ENCODE measurements around the gene KDM5B. TPM values are rescaled to one million over a fixed set of nuclear protein-coding genes. Genes with fewer than 3 reads are reported as not detected.
A peak's percentile ranks its signal among the peaks of the same experiment; 100 is the strongest.
"Not testable (repeated sequence)": the region's sequence is repeated elsewhere in the genome, so short reads cannot be mapped to it uniquely, and the experiment has no call there.

KDM5B gene
- polyA plus RNA-seq, 5 donors: 81.0 to 121 (median 107) TPM

DNA sequence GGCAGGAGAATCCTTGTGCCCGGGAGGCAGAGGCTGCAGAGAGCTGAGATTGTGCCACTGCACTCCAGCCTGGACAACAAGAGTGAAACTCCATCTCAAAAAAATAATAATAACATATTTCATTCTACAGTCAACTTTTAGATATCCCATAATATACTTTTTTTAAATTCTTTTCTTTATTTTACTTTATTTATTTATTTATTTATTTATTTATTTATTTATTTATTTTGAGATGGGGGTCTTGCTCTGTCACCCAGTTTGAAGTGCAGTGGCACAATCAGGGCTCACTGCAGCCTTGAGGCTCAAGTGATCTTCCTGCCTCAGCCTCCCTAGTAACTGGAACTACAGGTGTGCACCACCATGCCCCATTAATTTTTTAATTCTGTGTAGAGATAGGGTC lies 94.0 kb downstream of the KDM5B start:
- DNase-seq: not testable (repeated sequence)

GRCh38 chr1:202713110-202713509 lies 95.1 kb downstream of the KDM5B start:
- no peak for DNase-seq

DNA sequence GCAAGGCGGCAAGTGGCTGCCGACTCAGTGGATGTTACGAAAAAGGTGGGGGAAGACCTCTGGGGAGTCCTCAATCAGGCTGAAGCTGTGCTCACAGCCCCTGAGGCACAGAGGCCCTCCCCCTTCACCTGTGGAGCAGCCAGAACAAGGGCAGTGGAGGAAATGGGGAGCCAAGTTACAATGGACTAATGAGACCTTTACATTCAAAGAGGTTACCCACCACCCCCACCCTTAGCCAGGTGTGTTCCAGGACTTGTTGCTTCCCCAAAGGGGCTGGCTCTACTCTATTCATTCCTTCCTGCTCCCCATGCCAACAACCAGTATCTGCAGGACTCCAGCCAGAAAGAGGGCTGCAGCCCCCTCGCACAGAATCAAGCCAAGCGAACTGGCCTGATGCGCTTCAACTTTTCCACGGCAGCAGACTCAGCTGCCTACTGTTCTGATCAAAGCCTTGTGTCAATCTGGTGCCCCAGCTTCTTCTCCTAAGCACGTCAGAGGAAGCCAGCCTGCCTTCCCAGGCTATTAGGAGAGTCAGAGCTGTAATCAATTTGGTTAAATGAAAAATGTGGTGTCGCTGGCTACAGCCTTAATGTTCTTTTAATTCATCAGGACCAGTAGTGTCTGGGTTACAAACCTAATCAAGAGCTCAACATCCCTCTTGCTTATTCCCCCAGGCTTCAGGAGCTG lies 96.1 kb downstream of the KDM5B start:
- DNase-seq: no peak

DNA sequence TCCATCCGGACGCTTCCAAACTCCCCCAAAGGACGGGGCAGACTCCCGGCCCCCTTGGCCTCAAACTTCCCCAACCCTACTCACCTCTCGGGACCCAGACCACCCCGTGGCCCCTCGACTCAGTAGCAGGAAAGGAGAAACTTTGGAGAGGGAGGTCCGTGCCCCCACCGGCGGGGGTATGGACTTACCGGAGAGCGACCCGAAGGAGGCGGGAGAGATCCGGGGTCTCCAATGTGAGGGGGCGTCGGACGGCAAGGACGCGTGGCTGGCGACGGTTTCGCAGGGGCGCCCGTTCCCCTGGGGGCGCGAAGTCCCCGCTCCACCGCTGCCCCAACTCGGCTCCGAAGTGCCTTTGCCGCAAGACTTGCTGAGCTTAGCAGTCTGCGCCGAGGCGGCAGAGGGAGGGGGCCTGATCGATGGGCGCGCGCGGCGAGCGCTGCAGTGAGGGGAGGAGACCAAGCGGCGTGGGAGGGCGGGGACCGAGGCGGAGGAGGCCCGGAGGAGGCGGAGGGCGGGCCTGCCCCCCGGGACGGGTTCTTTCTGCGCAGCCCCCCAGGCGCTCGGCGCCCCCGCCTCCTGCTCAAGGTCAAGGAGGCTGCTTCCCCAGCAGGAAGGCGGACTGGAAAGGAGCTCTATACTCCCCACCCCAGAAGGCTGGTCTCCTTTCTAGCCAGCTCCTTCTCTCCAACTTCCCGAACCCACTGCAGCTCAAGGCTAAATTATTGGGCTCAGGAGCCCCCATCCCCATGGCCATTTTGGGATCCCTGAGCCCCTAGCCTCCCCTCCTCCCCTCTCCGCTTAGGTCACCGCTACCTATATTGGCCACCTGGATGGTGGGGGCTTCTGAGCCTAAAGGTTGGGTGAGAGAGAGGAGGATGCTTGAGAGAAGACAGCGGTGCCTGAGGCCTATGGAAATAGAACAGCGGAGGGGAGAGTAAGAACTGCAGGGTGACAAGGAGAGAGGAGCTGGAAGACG lies 97.9 kb downstream of the KDM5B start, which contains the start of gene SYT2:
SYT2 (minus strand) TSS at position 385 of the 976 bp plus-strand sequence. CDS start 104,682 bp downstream, outside the sequence.
- peak; percentile 58 to 61 for DNase-seq

DNA sequence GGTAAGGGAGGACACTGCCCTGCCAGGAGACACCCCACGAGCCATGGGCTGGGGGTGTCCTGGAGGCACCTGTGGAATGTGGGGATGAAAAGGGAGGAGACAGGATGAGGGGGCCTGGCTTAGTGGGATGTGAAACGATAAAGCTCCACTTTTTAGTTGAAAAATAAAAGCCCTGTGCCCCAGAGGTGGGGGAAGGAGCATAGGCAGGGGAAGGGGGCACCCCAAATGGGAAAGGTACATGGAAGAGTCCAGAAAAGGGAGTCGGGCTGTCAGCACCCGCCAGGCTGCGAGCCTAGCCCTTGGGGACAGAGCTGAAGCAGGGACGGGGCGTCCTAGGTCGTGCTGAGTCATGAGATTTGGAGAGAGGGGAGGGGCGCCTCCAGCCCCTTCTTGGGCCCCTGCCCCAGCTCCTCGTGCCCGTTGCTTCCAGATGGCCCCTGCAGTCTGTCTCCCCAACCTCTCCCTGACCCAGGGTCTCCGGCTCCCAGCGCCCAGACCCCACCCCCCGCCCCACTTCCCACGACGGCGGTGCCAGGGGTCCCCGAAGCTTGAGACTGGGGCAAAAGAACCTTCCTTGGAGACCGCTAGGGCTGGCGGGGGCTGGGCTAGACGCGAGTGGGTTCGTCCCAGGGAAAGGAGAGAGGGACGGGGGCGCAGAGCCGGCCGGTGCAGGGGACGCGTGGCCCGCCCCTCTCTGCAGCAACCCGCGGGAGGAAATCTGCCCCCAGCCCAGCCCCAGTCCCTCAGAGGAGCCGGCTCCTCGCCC lies 98.8 kb downstream of the KDM5B start:
- no peak for DNase-seq

DNA sequence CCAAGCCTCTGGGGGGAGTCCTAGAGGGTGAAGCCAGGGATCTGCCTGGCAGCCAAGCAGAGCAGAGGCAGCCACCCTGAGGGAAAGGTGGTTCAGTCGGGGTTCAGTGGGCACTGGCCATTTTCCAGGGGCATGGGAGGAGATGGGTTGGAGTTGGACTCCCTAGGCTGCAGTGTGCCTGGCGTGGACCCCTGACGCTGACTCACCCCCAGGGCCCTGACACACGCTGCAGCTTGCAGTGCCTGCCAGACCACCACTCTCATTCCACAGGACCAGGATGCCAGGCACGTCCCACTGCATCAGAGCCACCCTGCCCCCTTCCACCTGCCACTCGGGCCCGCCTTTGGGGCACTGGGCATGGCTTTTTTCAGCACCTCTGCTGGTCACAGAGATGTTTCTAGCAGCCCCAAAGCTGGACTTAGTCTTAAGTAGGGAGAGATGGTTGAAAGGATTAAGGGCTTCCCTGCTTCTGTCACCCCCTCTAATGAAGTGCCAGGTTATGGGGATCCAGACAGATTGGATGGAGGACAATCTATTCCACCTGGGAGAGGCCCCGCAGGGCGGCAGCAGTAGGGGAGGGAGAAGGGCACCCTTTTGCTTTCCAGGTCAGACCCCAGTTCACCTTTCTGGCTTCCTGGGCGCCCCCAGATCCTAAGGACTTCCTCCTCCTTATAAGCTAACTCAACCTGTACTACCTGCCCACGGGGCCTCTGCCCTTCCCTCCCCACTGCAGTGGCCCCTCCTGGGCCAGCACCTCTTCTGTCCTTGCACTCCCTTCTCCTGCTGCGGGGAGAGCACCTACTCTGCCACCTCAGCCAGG lies 99.6 kb downstream of the KDM5B start:
- DNase-seq: no peak

GRCh38 chr1:202706851-202707250 lies 101.4 kb downstream of the KDM5B start:
- DNase-seq: no peak

GRCh38 chr1:202704601-202705000 lies 103.6 kb downstream of the KDM5B start:
- DNase-seq: no peak

DNA sequence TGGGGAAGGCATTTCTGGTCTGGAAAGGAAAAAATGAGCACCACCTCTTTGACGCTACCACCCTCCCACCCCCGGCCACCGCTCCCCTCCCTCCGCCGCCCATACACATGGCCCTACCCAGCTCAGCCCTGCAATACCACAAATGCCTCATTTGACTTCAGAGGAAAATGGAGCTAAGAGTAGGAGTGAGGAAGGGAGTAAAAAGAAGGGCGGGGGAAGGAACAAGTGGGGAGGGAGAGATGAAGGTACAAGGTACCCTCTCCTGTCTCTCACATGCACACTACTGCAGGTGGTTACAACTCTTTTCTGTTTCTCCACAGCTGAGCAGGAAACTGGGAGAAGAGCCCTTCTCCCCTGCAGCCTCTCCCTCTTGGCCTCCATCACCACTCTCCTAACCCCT lies 105.0 kb downstream of the KDM5B start:
- DNase-seq: no peak

DNA sequence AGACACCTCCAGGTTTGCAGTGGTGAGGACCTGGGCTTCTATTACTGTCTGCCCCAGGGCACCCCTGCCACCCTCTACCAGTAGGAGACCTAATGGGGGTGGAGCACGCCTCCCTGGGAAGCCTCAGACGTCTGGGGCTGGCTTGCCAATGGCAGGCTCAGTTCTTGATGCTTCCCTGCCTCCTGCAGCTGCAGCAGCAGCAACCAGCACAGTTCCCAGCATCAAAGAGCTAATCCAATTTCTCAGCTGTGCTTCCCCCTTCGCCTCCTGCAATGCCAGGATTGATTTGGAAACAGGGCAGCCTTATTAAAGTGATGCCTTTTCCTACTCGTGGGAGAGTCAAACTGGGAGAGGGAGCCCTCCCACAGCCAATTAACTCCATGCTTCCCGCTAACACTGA lies 106.1 kb downstream of the KDM5B start:
- DNase-seq: no peak

DNA sequence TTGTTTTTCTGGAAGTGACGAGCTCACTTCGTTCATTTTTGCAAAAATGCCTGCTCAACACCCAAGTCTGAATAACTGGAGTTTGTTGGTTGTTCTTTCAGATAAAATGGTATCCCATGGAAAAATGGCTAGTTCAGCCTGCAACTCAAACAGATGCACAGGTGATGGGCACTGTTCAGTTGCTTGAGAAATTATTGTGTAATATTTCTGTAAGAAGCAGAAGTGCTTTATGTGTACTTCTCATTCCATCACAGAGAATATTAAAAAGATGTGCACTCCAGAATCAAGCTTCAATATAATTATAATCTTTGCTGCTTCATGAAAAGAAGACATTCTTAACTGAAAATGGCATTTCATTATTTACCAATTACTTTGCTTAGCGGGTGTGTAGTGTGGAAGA lies 107.0 kb downstream of the KDM5B start:
- DNase-seq: no peak

DNA sequence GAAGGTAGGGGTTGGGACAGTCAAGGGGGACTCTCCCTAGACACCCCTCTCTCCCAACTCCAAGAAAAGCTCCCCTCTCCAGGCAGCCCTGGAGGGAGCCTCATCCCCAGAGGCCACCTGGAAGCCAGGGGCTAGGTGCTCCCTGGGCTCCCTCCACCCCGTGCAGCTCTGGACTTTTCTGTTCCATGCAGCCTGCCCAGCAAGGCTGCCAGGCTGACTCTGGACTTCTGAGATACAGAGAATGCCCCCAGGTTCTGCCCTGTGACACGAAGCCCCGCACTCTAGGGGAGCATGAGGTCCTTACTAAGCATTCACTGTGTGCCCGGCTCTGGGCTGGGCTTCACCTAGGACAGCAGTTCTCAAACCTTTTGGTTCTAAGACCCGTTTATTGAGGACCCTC lies 108.2 kb downstream of the KDM5B start:
- DNase-seq: no peak

GRCh38 chr1:202698276-202698675 lies 109.9 kb downstream of the KDM5B start:
- no peak for DNase-seq

GRCh38 chr1:202697038-202697437 lies 111.2 kb downstream of the KDM5B start:
- no peak for DNase-seq

- no peak for DNase-seq
These were observed 113.9 kb downstream of the KDM5B start for GRCh38 chr1:202694314-202694713.

- peak; percentile 63 to 69 for DNase-seq
These were observed 115.2 kb downstream of the KDM5B start for GRCh38 chr1:202692959-202693555.

- no peak for DNase-seq
These were observed 116.4 kb downstream of the KDM5B start for GRCh38 chr1:202691816-202692215.

GRCh38 chr1:202689493-202690342 lies 118.5 kb downstream of the KDM5B start:
- no peak for DNase-seq

GRCh38 chr1:202689082-202689481 lies 119.1 kb downstream of the KDM5B start:
- no peak for DNase-seq

DNA sequence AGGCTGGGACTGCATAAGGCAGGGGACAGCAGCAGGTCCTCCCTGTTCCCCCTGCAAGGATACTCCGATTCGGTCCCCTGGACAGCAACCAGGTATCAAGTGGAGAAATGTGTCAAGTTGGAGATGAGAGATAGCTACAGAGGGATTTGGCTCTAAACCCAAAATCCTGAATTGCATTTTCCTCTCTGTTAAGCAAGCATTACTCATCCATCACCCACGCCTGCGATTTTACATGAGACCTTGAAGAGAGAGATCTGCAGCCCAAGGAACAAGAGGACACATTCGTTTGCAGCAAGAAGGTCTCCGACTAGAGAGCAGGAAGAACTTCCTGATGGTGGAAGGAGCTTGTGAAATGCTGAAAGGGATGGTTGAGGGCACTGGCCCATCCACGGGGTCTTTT lies 119.8 kb downstream of the KDM5B start:
- DNase-seq: no peak

Measured in right lung (tissue), 5 donors.